DND-41 (cell line): ENCODE results near the gene NPM3.

Source experiments
- CTCF ChIP-seq: IDR thresholded peaks from 2 replicates; pipeline ENCODE4 v1.5.1; 2012; ENCODE audit warnings: borderline replicate concordance, low read length, moderate library complexity, mild to moderate bottlenecking; ENCODE audit not compliant: poor library complexity, severe bottlenecking; ENCODE audit errors: extremely low read depth
- EZH2 ChIP-seq: IDR thresholded peaks from 3 replicates; pipeline ENCODE4 v1.6.1; 2012; ENCODE audit warnings: borderline replicate concordance, low read depth, mild to moderate bottlenecking, moderate library complexity, low read length, inconsistent platforms; ENCODE audit not compliant: severe bottlenecking

- TF ChIP-seq CTCF (no peak), EZH2 (no peak)
These were observed 16.3 kb downstream of the NPM3 start for GRCh38 chr10:101766753-101767599.
